Keratinocyte (primary cell): ENCODE results near the gene MLF2. TPM values are rescaled to one million over a fixed set of nuclear protein-coding genes. Genes with fewer than 3 reads are reported as not detected.

ENCODE experiments used
- DNase-seq: peaks from one replicate; pipeline ENCODE4 v3.0.0-alpha.2; 2011; ENCODE audit warnings: low read depth, missing footprints, low spot score
- FAIRE-seq: peaks from 2 replicates; lab custom pipeline; 2011; peaks lifted over from hg19 to GRCh38; lab: Jason Lieb, UNC
- H2AFZ ChIP-seq: 2 replicates; pipeline ENCODE4 v1.6.0; 2012; ENCODE audit warnings: low read length, control low read depth, inconsistent platforms; ENCODE audit not compliant: control insufficient read depth
- H3K27ac ChIP-seq: 2 replicates; pipeline ENCODE4 v1.5.1; 2011; ENCODE audit warnings: low read length; ENCODE audit not compliant: control insufficient read depth, insufficient read depth
- H3K27me3 ChIP-seq: 3 replicates; pipeline ENCODE4 v1.6.0; 2011; ENCODE audit warnings: low read length; ENCODE audit not compliant: control insufficient read depth, insufficient read depth; ENCODE audit errors: extremely low read depth
- H3K36me3 ChIP-seq, 2 experiments: 2 replicates in 1 of 2; 3 replicates in 1 of 2; pipeline ENCODE4 v1.5.1; 2011; ENCODE audit warnings: low read length in 2 of 2, mild to moderate bottlenecking in 1 of 2; ENCODE audit not compliant: control insufficient read depth in 2 of 2, insufficient read depth in 2 of 2; ENCODE audit errors: extremely low read depth in 1 of 2
- H3K4me1 ChIP-seq: 3 replicates; pipeline ENCODE4 v1.5.1; 2011; ENCODE audit warnings: low read length; ENCODE audit not compliant: control insufficient read depth, insufficient read depth; ENCODE audit errors: extremely low read depth
- H3K4me2 ChIP-seq: 3 replicates; pipeline ENCODE4 v1.6.0; 2011; ENCODE audit warnings: low read depth, low read length; ENCODE audit not compliant: control insufficient read depth, insufficient read depth; ENCODE audit errors: extremely low read depth
- H3K4me3 ChIP-seq, 3 experiments: fragments of 200-600 bp in 1 of 3; sonication (generic) in 1 of 3; 2 replicates in 2 of 3; 3 replicates in 1 of 3; pipeline ENCODE4 v1.5.1; 2011 to 2016; ENCODE audit warnings: low read length in 3 of 3, mild to moderate bottlenecking in 3 of 3, control low read depth in 2 of 3, inconsistent platforms in 1 of 3, low read depth in 1 of 3, mixed read lengths in 1 of 3, mixed run types in 1 of 3, moderate library complexity in 1 of 3; ENCODE audit not compliant: control insufficient read depth in 2 of 3, insufficient read depth in 2 of 3; ENCODE audit errors: extremely low read depth in 1 of 3
- H3K79me2 ChIP-seq: 2 replicates; pipeline ENCODE4 v1.6.0; 2012; ENCODE audit warnings: low read length; ENCODE audit not compliant: control insufficient read depth, insufficient read depth
- H3K9ac ChIP-seq: 3 replicates; pipeline ENCODE4 v1.6.0; 2011; ENCODE audit warnings: low read length; ENCODE audit not compliant: control insufficient read depth, insufficient read depth; ENCODE audit errors: extremely low read depth
- H3K9me1 ChIP-seq: 3 replicates; pipeline ENCODE4 v1.6.0; 2011; ENCODE audit warnings: low read length; ENCODE audit not compliant: control insufficient read depth, insufficient read depth; ENCODE audit errors: extremely low read depth
- H3K9me3 ChIP-seq: 2 replicates; pipeline ENCODE4 v1.5.1; 2012; ENCODE audit warnings: low read depth, low read length; ENCODE audit not compliant: control insufficient read depth
- H4K20me1 ChIP-seq: 3 replicates; pipeline ENCODE4 v1.6.0; 2011; ENCODE audit warnings: low read length; ENCODE audit not compliant: control insufficient read depth, insufficient read depth; ENCODE audit errors: extremely low read depth
- CTCF ChIP-seq, 3 experiments: IDR thresholded peaks in 1 of 3; conservative IDR thresholded peaks in 1 of 3; optimal IDR thresholded peaks in 1 of 3; 2 replicates in 2 of 3; 3 replicates in 1 of 3; pipeline versions ENCODE3 to v1.5.1; 2011; ENCODE audit warnings: low read length in 3 of 3, mild to moderate bottlenecking in 3 of 3, moderate library complexity in 2 of 3, control low read depth in 1 of 3, inconsistent platforms in 1 of 3; ENCODE audit not compliant: insufficient read depth in 2 of 3; ENCODE audit errors: extremely low read depth in 1 of 3
- EZH2 ChIP-seq: IDR thresholded peaks from one replicate; pipeline ENCODE4 v1.6.1; 2012; ENCODE audit warnings: inconsistent platforms, mild to moderate bottlenecking, low read length, moderate library complexity
- dilution Hi-C: fragments of 300-500 bp; cut with MboI; formaldehyde crosslinking; loops from one replicate; pipeline ENCODE4 v1.7.0; 2020; ENCODE audit warnings: low sequenced_read_pairs; ENCODE audit not compliant: extremely low pct_ligation_motif_present
- polyA plus RNA-seq, 5 experiments: library from polyadenylated mRNA; depleted of rRNA in 3 of 5; stranded (reverse) in 3 of 5; stranded (forward) in 1 of 5; unstranded in 1 of 5; fragments of >200 nt; gene quantifications; 1 replicate in 1 of 5; 2 replicates in 3 of 5; 3 replicates in 1 of 5; pipeline versions ENCODE4 v1.2.1 to v1.2.3, GENCODE V29; 2011 to 2012; ENCODE audit warnings: missing spikeins in 2 of 5, low read depth in 1 of 5, low replicate concordance in 1 of 5

The MLF2 gene
- polyA plus RNA-seq, 1 donor (not counting 4 experiments of a cell fraction or from before 2014, with no cell fraction given), result 317 TPM

DNA sequence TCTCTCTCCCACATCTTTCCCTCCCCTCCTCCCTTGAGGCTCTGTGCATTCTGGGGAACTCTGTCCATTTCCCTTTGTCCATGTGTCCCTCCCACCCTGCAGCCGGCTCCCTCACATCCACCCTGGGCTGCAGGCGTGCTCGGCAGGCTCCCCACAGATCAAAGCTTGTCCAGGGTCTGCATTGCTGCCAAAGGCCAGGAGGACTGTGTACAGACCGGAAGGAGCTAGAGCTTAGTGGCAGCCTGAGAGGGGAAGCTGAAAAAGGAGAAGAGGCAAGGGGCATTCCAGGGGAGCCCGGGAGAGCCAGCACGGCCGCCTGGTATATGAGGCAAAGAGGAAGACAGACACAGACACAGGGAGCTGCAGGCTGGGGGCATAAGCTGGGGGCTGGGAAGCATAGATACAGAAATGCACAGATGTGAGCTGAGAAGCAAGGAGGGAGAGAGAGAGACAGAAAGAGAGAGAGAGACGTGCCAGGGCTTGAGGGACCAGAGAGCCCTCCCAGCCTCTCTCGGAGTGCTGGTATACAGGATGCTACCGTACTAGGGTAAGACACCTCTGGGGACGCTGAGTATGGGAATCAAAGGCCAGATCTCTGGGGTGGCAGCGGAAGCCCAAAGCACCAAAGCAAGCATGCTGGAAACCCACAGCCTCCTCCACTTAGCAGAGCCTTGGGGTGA, 39.7 kb upstream of the MLF2 start:
- Histone ChIP-seq H3K4me2 (no peak overlapping the region), H3K79me2 (no peaks in the 10 kb centered on the region), H3K9ac (no peak overlapping the region), H4K20me1 (no peaks in the 10 kb centered on the region), H3K9me3 (no peaks in the 10 kb centered on the region), H3K4me1 (no peaks in the 10 kb centered on the region), H3K27ac (no peak overlapping the region), H3K36me3 (no peaks in the 10 kb centered on the region), H3K9me1 (no peaks in the 10 kb centered on the region), H3K27me3 (peaks cover 35% of the 10 kb centered on the region), H2AFZ (no peak overlapping the region), H3K4me3 (no peak overlapping the region)
- dilution Hi-C loops, result no loop called here
- FAIRE-seq, result no peak
- TF ChIP-seq EZH2 (no peak), CTCF (optimal IDR thresholded peaks at IDR 0.05 in 1 of 3, IDR thresholded peaks at IDR 0.05 in 1 of 3, conservative IDR thresholded peaks at IDR 0.05 in 1 of 3; ENCODE audit: extremely low read depth in 1 of 3, insufficient read depth in 2 of 3, low read length in 3 of 3) (no peak)
- DNase-seq, result no peak

GRCh38 chr12:6791931-6792520, 39.1 kb upstream of the MLF2 start:
- Histone ChIP-seq H3K79me2 (no peaks in the 10 kb centered on the region), H4K20me1 (no peaks in the 10 kb centered on the region), H3K4me2 (no peak overlapping the region), H3K36me3 (no peaks in the 10 kb centered on the region), H3K4me1 (no peaks in the 10 kb centered on the region), H3K9ac (no peak overlapping the region), H3K4me3 (no peak overlapping the region), H3K9me1 (no peaks in the 10 kb centered on the region), H3K27ac (no peak overlapping the region), H3K9me3 (no peaks in the 10 kb centered on the region), H3K27me3 (peaks cover 35% of the 10 kb centered on the region), H2AFZ (no peak overlapping the region)
- dilution Hi-C loops, result no loop called here
- no peak for TF ChIP-seq CTCF (optimal IDR thresholded peaks at IDR 0.05 in 1 of 3, IDR thresholded peaks at IDR 0.05 in 1 of 3, conservative IDR thresholded peaks at IDR 0.05 in 1 of 3; ENCODE audit: extremely low read depth in 1 of 3, insufficient read depth in 2 of 3, low read length in 3 of 3)
- TF ChIP-seq EZH2, result no peak
- no peak for FAIRE-seq
- DNase-seq, result no peak
